SHP77 treated with DMSO at 0.1 percent for 48 hours (cell line): ENCODE results near the gene ST7.
"Not testable (repeated sequence)": the region's sequence is repeated elsewhere in the genome, so short reads cannot be mapped to it uniquely, and the experiment has no call there.

Source experiments
- DNase-seq: peaks from one replicate; lab custom pipeline; 2025; lab: John Stamatoyannopoulos, UW

ST7 gene

DNA sequence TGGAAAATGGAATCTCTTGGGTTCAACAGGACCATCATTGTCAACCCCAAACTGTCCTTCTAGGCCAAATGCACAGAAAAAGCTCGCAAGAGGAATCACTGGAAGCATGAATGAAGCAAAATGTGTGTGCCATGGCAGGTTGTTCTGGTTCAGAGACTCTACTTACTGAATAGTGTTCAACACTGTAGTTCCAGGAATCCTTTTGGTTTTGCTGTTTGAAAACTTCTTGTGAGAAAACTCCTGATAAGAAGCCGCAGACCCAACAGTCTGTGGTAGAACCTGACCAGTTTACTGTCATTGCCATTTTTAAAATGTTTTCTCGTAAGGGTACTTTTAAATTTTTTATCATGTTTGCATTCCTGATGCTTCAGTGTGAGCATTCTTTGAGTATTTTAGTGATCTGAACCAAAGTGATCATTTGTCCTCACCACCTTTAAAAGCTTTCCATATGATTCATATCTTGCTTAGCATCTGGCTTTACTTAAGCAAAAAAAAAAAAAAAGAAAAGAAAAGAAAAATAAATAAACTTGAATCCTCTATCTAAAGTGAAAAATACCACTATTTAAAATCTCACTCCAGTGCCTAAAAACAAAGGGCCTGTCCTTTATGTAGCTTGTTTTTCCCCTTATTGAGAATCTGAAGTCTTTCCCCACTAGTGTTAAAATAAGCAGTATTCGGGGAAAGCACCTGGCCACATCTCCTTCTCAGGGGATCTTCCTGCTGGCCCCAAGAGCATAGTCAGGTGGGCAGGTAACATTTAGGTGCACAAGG, 277.2 kb downstream of the ST7 start:
- DNase-seq, result no peak

DNA sequence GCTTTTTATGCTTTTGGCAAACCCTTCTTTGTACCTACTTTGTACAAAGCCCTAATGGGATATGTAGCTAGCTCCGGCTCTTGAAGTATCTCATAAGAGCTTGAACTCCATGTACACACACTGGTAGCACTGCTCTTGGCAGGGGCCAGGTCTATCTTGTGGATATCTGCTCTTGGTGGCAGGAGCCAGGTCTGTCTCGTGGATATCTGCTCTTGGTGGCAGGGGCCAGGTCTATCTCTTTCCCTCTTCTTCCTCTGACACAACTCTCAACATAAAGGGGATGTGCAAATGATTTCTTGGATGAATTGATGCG, 277.7 kb downstream of the ST7 start:
- DNase-seq, result no peak

GRCh38 chr7:117237646-117238045, 284.3 kb downstream of the ST7 start:
- no peak for DNase-seq

DNA sequence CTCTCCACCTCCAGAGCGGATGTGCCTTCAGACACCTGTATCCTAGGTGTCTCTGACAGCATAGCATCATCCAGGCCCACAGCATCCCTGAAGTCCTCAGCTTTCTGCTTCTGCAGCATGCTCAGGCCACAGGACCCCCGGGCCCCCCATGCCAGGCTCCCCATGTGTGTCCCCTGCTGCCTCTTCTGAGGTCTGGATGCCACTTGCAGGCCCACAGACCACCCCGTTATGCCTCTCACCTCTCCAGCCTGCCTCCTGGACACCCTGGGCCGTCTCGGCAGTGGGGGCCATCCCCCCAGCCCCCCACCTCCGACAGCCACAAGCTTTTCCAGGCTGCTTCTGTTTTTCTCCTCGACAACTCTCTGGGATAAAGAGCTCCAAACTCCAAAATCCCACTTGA, 285.2 kb downstream of the ST7 start:
- DNase-seq, result no peak

- no peak for DNase-seq
Measured at GRCh38 chr7:117238937-117239336, 285.6 kb downstream of the ST7 start.

DNA sequence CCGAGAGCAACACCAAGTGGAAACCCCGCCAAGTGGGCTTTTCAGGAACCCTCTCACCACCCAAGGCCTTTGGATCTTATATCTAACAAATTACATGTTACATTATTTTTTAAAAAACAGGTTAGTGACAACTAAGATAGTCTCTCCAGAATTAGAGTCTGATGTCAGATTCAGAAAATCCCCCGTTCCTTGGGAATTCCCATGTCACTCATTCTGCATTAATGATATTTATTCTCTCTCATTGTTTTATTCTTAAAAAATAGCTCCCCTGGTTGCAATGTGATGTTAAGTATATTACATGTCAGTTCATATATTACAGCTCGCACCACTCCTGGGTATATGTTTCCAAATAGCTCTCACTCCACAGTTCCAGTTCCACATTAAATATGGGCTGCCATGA, 287.8 kb downstream of the ST7 start:
- DNase-seq, result no peak

- DNase-seq, result no peak
Measured at GRCh38 chr7:117243390-117243789, 290.1 kb downstream of the ST7 start.

GRCh38 chr7:117245703-117246102, 292.4 kb downstream of the ST7 start:
- DNase-seq, result not testable (repeated sequence)

DNA sequence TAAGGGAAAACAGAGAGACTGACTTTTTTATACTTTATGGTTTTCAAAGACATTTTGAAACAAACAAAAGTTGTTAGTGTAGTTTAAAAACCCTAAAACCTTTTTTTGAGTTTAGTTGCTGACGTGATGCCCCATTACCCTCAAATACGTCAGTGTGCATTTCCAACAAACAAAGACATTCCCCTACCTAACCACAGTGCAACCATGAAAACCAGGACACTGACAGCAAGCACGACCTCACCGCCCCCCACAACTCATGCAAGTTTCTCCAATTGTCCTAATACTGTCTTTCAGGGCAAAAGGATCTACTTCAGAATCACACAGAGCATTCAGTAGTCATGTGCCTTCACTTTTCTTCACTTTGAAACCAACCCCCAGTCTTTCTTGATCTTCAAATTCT, 294.5 kb downstream of the ST7 start:
- no peak for DNase-seq

DNA sequence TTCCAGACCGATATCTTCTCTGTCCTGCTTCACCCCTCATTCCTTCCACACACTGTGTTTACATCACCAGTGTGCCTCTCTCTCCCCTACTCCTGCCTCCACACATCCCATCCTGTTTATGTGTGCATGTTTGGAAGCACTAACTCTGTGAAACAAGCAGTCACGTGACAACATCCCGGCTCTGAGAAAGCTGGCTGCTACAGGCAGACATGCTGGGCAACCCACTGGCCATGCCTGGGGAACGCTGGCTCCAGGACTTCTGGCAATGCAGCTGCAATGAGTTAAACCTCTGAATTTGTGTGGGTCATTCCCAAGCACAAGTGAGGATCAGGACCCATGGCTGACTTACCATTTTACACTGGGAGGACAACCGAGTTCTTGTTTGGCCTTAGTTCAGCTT, 295.5 kb downstream of the ST7 start:
- DNase-seq, result no peak

DNA sequence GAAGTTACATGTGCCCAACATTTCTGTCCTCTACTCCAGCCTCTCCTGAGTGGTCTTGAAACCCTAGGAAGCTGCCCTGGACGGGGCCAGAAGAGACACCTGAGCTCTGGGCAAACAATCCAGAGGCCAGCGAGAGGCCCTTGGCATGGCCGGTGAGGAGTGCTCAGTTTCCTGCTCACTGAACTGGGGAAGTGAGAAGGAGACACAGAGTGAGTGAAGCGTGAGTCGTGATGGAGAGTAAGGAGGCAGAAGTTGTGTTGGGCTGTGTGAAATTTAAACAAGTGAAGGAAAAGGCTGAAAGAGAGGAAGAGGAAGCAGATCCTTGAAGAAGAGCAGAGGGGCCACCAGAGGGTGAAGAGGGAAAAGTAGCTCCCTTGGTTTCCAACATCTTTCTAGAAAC, 296.4 kb downstream of the ST7 start:
- no peak for DNase-seq

- no peak for DNase-seq
Measured at GRCh38 chr7:117250245-117250644, 296.9 kb downstream of the ST7 start.

DNA sequence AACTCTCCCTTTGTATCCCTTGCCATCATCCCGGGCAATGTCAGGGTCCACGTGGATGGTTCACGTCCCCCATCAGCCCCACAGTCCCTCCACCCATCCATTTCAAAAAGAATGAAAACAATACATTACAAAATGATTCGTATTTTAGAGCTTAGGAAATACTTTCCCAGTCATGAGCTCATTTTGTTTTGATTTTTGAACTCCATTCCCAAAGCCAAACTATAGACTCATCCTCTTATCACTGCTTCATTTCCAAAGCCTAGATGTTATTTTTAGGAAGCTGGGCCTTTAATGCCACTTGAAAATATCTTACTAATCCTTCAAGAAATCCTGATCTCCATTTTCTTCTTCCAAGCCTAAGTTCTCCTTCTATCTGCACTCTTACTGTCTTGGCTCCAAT, 297.5 kb downstream of the ST7 start:
- no peak for DNase-seq

DNA sequence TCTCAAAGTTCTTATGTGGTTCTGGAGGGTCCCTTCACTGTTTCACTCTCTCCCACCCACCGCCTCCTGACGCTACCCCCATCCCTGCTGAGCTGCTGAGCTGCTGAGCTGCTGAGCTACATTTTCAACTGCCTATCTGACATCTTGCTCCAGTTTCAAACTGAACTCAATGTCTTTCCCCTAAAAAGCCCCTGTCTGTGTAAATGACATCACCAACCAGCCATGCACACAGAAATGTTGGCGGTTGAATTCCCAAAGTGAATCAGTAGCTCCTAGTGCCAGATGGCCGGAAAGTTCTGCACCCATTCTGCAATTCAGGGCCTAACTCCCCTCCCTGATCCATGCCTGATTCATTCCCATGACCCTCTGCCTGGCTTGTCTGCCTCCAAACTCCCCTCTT, 298.4 kb downstream of the ST7 start:
- no peak for DNase-seq

DNA sequence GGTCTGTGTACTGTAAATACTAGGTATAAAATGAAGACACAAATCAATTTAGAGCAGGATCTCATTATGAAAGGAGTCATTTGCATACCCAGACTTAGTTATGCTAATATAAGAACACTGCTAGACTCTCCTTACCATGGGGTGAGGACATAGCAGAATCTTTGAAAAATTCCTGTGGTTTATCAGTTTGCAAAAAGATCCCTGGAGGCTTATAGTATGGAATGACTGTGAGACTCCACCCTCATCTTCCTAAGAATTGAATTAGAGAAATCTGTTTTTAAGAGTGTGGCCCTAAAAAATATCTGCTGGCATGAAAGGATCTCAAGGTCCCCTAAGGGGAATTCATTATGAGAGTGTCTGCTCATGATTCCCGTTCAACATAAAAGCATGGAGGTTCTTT, 306.3 kb downstream of the ST7 start:
- DNase-seq, result no peak

DNA sequence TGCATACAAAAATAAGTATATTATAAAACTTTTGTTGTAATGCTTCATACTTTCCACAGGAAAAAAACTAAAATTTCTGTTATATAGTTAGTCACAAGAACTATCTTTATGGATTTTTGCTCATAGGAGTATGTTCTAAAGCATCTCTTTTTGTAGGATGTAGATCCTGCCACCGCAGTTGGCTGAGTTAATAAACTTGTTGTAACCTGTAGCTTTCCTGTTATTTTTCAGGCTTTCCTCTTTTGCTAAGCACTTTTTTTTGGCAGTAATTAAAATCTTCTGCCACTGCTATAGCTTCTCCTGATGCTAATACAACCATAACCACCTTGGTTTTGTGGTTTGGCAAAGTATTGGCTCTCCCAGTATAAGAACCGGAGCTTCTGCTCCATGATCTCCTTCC, 309.2 kb downstream of the ST7 start:
- no peak for DNase-seq

DNA sequence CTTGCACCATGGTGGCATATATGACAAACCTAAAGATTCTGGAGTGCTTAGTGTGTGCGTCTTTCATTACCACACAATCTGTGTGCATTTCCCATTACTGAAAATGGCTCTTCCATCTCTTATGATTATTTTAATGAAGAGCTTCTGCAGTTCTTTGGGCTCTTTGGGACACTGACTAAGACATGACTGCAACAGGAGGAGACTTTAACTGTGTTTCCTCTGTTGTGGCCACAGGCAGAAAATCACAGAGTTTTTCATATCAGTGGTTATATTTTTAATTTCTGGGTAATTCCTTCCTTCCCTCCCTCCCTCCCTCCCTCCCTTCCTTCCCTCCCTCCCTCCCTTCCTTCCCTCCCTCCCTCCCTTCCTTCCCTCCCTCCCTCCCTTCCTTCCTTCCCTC, 311.4 kb downstream of the ST7 start:
- no peak for DNase-seq

GRCh38 chr7:117269417-117269816, 316.1 kb downstream of the ST7 start:
- DNase-seq, result no peak

DNA sequence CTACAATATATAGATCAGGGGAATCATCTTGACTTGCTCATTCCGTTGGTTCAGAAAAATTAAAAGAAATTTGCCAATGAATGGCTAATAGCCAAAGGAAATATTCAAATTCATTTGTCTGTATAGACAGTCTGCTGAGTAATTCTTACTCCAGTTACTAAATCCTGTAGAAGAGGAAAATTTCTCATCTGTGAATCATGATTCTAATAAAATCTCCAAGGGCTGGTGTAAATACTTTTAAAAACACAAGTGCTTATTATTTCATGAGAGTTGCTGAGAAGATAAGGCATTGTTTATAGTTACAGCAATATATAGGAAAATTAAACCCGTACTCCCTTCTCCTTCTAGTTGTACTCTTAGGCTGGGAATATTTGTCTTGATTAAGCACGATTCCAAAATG, 316.6 kb downstream of the ST7 start:
- no peak for DNase-seq

GRCh38 chr7:117270371-117270770, 317.1 kb downstream of the ST7 start:
- no peak for DNase-seq

DNA sequence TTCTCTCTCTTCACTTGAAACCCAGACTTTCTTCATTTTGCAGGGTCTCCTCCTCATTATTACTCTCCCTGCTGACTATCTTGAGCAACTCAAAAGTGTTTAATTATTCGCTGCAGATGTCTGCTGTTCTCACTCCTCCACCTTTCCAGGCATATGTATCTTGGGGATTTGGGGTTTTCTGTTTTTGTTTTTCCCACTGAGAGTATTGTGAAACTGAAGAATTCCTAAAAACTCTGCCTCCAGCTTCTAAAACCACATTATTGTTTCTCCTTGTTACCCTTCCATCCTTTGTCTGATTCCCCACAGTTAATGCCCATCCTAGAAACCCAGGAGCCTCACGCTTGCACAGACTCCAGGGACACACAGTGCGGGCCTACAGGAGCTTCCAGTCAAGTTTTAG, 318.3 kb downstream of the ST7 start:
- no peak for DNase-seq

DNA sequence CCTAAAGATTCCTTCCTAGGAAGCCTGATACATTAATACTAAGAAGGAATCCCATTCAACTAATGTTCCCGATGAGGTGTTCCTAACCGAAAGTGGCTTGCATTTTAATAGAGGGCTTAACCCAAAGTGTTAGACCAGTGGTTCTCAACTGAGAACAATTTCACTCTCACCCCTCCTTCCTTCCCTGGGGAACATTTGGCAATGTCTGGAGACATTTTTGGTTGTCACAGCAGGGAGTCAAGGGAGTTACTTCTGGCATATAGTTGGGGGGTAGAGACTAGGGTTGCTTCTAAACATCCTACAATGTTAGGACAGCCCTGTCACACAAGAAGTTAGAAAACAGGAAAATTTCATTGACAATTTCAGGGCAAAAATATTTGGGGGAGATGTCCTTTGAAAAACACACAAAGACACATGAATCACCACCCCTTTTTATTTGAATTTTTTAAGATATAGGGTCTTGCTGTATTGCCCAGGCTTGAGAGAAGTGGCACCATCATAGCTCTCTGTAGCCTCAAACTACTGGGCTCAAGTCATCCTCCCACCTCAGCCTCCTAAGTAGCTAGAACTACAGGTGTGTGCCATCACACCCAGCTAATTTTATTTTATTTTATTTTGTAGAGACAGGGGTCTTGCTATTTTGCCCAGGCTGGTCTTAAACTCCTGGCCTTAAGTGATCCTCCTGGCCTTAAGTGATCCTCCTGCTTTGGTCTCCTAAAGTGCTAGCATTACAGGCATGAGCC, 318.9 kb downstream of the ST7 start:
- no peak for DNase-seq

- no peak for DNase-seq
Measured at GRCh38 chr7:117273325-117273724, 320.0 kb downstream of the ST7 start.

GRCh38 chr7:117273814-117274225, 320.5 kb downstream of the ST7 start:
- DNase-seq, result no peak
